GM12878 (cell line): ENCODE results near the gene PRUNE2. TPM values are rescaled to one million over a fixed set of nuclear protein-coding genes. Genes with fewer than 3 reads are reported as not detected.

Experiments used
- ATAC-seq: fragments of 200-7000 bp; cut with Tn5 transposase; 3 replicates; pipeline ENCODE4 v1.9.1; 2020; ENCODE audit warnings: mild to moderate bottlenecking, moderate library complexity
- BruUV-seq: library from RNA; stranded (reverse); fragments of 400-500 nt; replicated peaks from 2 replicates; lab custom pipeline; 2021; lab: Mats Ljungman, UMichigan
- CTCF ChIA-PET: fragments of 300-600 bp; sonication (Branson Sonifier 250); formaldehyde crosslinking; extraction: SDS; loops from one replicate; lab custom pipeline; 2021; ENCODE audit warnings: inconsistent platforms; lab: Yijun Ruan, JAX
- POLR2A ChIA-PET: fragments of 350-600 bp; formaldehyde crosslinking; extraction: SDS; loops from one replicate; lab custom pipeline; 2021; ENCODE audit warnings: inconsistent platforms; lab: Charles Lee
- RAD21 ChIA-PET: fragments of 300-600 bp; sonication (Branson Sonifier 250); formaldehyde crosslinking; loops from one replicate; lab custom pipeline; 2023; ENCODE audit warnings: antibody characterized with exemption; ENCODE audit not compliant: unreplicated experiment; lab: Charles Lee
- SMC1A ChIA-PET: fragments of 300-600 bp; sonication (Branson Sonifier 250); formaldehyde crosslinking; loops from one replicate; lab custom pipeline; 2023; ENCODE audit not compliant: unreplicated experiment, uncharacterized antibody; lab: Charles Lee
- DNase-seq: peaks from one replicate; pipeline ENCODE4 v3.0.0-alpha.2; 2011; ENCODE audit warnings: low read depth, low spot score
- FAIRE-seq: peaks from 3 replicates; lab custom pipeline; 2011; peaks lifted over from hg19 to GRCh38; lab: Jason Lieb, UNC
- H2AFZ ChIP-seq: 2 replicates; pipeline ENCODE4 v1.6.0; 2011; ENCODE audit warnings: low read depth, low read length, control low read depth; ENCODE audit not compliant: control insufficient read depth
- H3K27ac ChIP-seq: 2 replicates; pipeline ENCODE4 v1.5.1; 2011; ENCODE audit warnings: control low read depth; ENCODE audit not compliant: control insufficient read depth, insufficient read depth
- H3K27me3 ChIP-seq, 2 experiments: replicated peaks in 1 of 2; 2 replicates each; pipeline versions ENCODE4 v1.6.0 to v1.6.1; 2011; ENCODE audit warnings: low read length in 1 of 2; ENCODE audit not compliant: control insufficient read depth in 2 of 2, insufficient read depth in 2 of 2
- H3K36me3 ChIP-seq, 2 experiments: 2 replicates each; pipeline ENCODE4 v1.5.1; 2011; ENCODE audit warnings: low read length in 1 of 2; ENCODE audit not compliant: control insufficient read depth in 2 of 2, insufficient read depth in 2 of 2
- H3K4me1 ChIP-seq: 2 replicates; pipeline ENCODE4 v1.6.1; 2011; ENCODE audit warnings: mild to moderate bottlenecking, low read length, moderate library complexity, mixed read lengths; ENCODE audit not compliant: control insufficient read depth, insufficient read depth
- H3K4me2 ChIP-seq: 2 replicates; pipeline ENCODE4 v1.6.0; 2011; ENCODE audit warnings: control low read depth; ENCODE audit not compliant: control insufficient read depth, insufficient read depth
- H3K4me3 ChIP-seq: fragments of 200-600 bp; sonication (generic); 2 replicates; pipeline ENCODE4 v1.5.1; 2016
- H3K79me2 ChIP-seq: 2 replicates; pipeline ENCODE4 v1.6.0; 2011; ENCODE audit warnings: low read length; ENCODE audit not compliant: control insufficient read depth, insufficient read depth
- H3K9ac ChIP-seq: 2 replicates; pipeline ENCODE4 v1.8.0; 2011; ENCODE audit warnings: low read length, control low read depth, mixed read lengths; ENCODE audit not compliant: control insufficient read depth, insufficient read depth
- H3K9me3 ChIP-seq: replicated peaks from 3 replicates; pipeline ENCODE4 v1.5.1; 2011; ENCODE audit warnings: mild to moderate bottlenecking, low read length; ENCODE audit not compliant: control insufficient read depth, insufficient read depth
- H4K20me1 ChIP-seq: 2 replicates; pipeline ENCODE4 v1.6.0; 2011; ENCODE audit not compliant: control insufficient read depth, insufficient read depth
- BACH1 ChIP-seq: fragments of 450-650 bp; IDR thresholded peaks from 2 replicates; pipeline ENCODE4 v1.6.1; 2017; ENCODE audit warnings: mild to moderate bottlenecking, borderline replicate concordance
- CEBPB ChIP-seq, 2 experiments: fragments of 150-350 bp in 1 of 2; IDR thresholded peaks; 2 replicates each; pipeline ENCODE4 v1.6.1; 2012 to 2014; ENCODE audit warnings: low read depth in 2 of 2, low read length in 2 of 2, borderline replicate concordance in 1 of 2, inconsistent platforms in 1 of 2
- CREM ChIP-seq: IDR thresholded peaks from 2 replicates; pipeline ENCODE4 v1.6.1; 2014; ENCODE audit warnings: antibody characterized with exemption, low read depth
- DPF2 ChIP-seq: fragments of 450-650 bp; IDR thresholded peaks from 2 replicates; pipeline ENCODE4 v1.6.1; 2017; ENCODE audit warnings: mild to moderate bottlenecking
- HCFC1 ChIP-seq: fragments of 150-350 bp; IDR thresholded peaks from 2 replicates; pipeline ENCODE4 v1.6.1; 2014; ENCODE audit warnings: low read length
- NBN ChIP-seq: fragments of 450-650 bp; IDR thresholded peaks from 2 replicates; pipeline ENCODE4 v1.6.1; 2016
- NR2C1 ChIP-seq: fragments of 450-650 bp; IDR thresholded peaks from 2 replicates; pipeline ENCODE4 v1.6.1; 2017; ENCODE audit warnings: antibody characterized with exemption, mild to moderate bottlenecking, moderate library complexity
- RBBP5 ChIP-seq: fragments of 200-600 bp; sonication (generic); conservative IDR thresholded peaks from 2 replicates; pipeline ENCODE4 v1.6.1; 2016
- SPI1 ChIP-seq: IDR thresholded peaks from 2 replicates; pipeline ENCODE4 v1.6.1; 2011; ENCODE audit warnings: low read depth, mild to moderate bottlenecking, low read length, moderate library complexity, borderline replicate concordance; ENCODE audit not compliant: insufficient read depth
- YY1 ChIP-seq: IDR thresholded peaks from 2 replicates; pipeline ENCODE4 v1.6.1; 2011; ENCODE audit warnings: low read depth, mild to moderate bottlenecking, low read length
- ZZZ3 ChIP-seq: IDR thresholded peaks from 2 replicates; pipeline ENCODE4 v1.6.1; 2011; ENCODE audit warnings: low read depth; ENCODE audit not compliant: control insufficient read depth, insufficient read length
- WGBS: methylation state at CpG from one replicate; pipeline ENCODE4 v1.1.6; 2016; ENCODE audit warnings: low lambda C conversion rate; ENCODE audit not compliant: insufficient replicate concordance, insufficient coverage; ENCODE audit errors: missing lambda C conversion rate; 5-methylcytosine and 5-hydroxymethylcytosine counted together
- in situ Hi-C: fragments of 300-500 bp; cut with MboI; formaldehyde crosslinking; loops from 9 replicates; pipeline ENCODE4 v1.14.3; 2018; ENCODE audit warnings: mixed read lengths
- intact Hi-C: fragments of 100-400 bp; cut with micrococcal nuclease; formaldehyde crosslinking; loops from one replicate; pipeline ENCODE4 v1.14.2; 2022; ENCODE audit not compliant: unreplicated experiment
- polyA plus RNA-seq, 11 experiments: library from polyadenylated mRNA; depleted of rRNA in 4 of 11; unstranded in 6 of 11; stranded (reverse) in 5 of 11; fragments of >200 nt; fragmentation: Nextera tagmentation in 4 of 11; fragmentation: Illumina TruSeq in 1 of 11; extraction: Ambion mirVana in 4 of 11; extraction: Trizol in 1 of 11; gene quantifications; 1 replicate in 1 of 11; 2 replicates in 10 of 11; pipeline versions ENCODE4 v1.2.1 to v1.2.3, GENCODE V29; 2011 to 2016; ENCODE audit warnings: inconsistent platforms in 2 of 11, missing spikeins in 2 of 11, low read depth in 1 of 11
- total RNA-seq, 4 experiments: library from RNA; depleted of rRNA in 3 of 4; stranded (reverse); fragments of >200 nt in 3 of 4; fragmentation: Illumina TruSeq in 1 of 4; extraction: Trizol in 1 of 4; gene quantifications; 2 replicates each; pipeline versions ENCODE4 v1.2.1 to v1.2.3, GENCODE V29; 2013 to 2021
- TF ChIP-seq, protein P1 (sequence below): IDR thresholded peaks from 2 replicates; pipeline ENCODE4 v1.6.1; 2011; ENCODE audit warnings: low read depth, low read length, improper control_type of control experiment, borderline replicate concordance
- TF ChIP-seq, protein P2 (sequence below): IDR thresholded peaks from 2 replicates; pipeline ENCODE4 v1.6.1; 2012; ENCODE audit warnings: mild to moderate bottlenecking, low read depth, low read length
- TF ChIP-seq, protein P3 (sequence below): fragments of 450-650 bp; IDR thresholded peaks from 2 replicates; pipeline ENCODE4 v1.6.1; 2017; ENCODE audit warnings: mild to moderate bottlenecking, low read depth, inconsistent platforms; ENCODE audit not compliant: poor library complexity, severe bottlenecking

Gene PRUNE2
- total and polyA plus RNA-seq, 10 of the 15 experiments (the other 5 are each of a cell fraction or from before 2014, with no cell fraction given), result 0.07 to 0.63 (median 0.25) TPM

GRCh38 chr9:76594764-76595424 lies 311.0 kb downstream of the PRUNE2 start:
- FAIRE-seq (no peak), ATAC-seq (no peak), DNase-seq (no peak)
- TF ChIP-seq CEBPB (IDR thresholded peaks at IDR 0.05; ENCODE audit: borderline replicate concordance in 1 of 2, low read depth in 2 of 2, low read length in 2 of 2), result no peak
- TF ChIP-seq, protein P1, sequence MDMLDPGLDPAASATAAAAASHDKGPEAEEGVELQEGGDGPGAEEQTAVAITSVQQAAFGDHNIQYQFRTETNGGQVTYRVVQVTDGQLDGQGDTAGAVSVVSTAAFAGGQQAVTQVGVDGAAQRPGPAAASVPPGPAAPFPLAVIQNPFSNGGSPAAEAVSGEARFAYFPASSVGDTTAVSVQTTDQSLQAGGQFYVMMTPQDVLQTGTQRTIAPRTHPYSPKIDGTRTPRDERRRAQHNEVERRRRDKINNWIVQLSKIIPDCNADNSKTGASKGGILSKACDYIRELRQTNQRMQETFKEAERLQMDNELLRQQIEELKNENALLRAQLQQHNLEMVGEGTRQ, result no peak
- TF ChIP-seq ZZZ3, result no peak
- TF ChIP-seq RBBP5, result no peak
- no peak for TF ChIP-seq HCFC1
- no peak for TF ChIP-seq SPI1
- no peak for TF ChIP-seq CREM
- no peak for TF ChIP-seq NR2C1
- TF ChIP-seq YY1, result no peak
- no peak for TF ChIP-seq DPF2
- TF ChIP-seq, protein P2, sequence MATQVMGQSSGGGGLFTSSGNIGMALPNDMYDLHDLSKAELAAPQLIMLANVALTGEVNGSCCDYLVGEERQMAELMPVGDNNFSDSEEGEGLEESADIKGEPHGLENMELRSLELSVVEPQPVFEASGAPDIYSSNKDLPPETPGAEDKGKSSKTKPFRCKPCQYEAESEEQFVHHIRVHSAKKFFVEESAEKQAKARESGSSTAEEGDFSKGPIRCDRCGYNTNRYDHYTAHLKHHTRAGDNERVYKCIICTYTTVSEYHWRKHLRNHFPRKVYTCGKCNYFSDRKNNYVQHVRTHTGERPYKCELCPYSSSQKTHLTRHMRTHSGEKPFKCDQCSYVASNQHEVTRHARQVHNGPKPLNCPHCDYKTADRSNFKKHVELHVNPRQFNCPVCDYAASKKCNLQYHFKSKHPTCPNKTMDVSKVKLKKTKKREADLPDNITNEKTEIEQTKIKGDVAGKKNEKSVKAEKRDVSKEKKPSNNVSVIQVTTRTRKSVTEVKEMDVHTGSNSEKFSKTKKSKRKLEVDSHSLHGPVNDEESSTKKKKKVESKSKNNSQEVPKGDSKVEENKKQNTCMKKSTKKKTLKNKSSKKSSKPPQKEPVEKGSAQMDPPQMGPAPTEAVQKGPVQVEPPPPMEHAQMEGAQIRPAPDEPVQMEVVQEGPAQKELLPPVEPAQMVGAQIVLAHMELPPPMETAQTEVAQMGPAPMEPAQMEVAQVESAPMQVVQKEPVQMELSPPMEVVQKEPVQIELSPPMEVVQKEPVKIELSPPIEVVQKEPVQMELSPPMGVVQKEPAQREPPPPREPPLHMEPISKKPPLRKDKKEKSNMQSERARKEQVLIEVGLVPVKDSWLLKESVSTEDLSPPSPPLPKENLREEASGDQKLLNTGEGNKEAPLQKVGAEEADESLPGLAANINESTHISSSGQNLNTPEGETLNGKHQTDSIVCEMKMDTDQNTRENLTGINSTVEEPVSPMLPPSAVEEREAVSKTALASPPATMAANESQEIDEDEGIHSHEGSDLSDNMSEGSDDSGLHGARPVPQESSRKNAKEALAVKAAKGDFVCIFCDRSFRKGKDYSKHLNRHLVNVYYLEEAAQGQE, result no peak
- TF ChIP-seq BACH1, result no peak
- no peak for TF ChIP-seq NBN
- TF ChIP-seq, protein P3, sequence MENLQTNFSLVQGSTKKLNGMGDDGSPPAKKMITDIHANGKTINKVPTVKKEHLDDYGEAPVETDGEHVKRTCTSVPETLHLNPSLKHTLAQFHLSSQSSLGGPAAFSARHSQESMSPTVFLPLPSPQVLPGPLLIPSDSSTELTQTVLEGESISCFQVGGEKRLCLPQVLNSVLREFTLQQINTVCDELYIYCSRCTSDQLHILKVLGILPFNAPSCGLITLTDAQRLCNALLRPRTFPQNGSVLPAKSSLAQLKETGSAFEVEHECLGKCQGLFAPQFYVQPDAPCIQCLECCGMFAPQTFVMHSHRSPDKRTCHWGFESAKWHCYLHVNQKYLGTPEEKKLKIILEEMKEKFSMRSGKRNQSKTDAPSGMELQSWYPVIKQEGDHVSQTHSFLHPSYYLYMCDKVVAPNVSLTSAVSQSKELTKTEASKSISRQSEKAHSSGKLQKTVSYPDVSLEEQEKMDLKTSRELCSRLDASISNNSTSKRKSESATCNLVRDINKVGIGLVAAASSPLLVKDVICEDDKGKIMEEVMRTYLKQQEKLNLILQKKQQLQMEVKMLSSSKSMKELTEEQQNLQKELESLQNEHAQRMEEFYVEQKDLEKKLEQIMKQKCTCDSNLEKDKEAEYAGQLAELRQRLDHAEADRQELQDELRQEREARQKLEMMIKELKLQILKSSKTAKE, result no peak
- no peaks in the 10 kb centered on the region for H3K79me2 ChIP-seq
- no peaks in the 10 kb centered on the region for H3K9me3 ChIP-seq
- H3K36me3 ChIP-seq, result no peaks in the 10 kb centered on the region
- no peak overlapping the region for H3K27ac ChIP-seq
- no peak overlapping the region for H3K9ac ChIP-seq
- intact Hi-C loops (no loop called here), in situ Hi-C loops (no loop called here)
- no peaks in the 10 kb centered on the region for H3K27me3 ChIP-seq
- BruUV-seq, result no TSS peak
- WGBS, result 2% methylated on average over 4 of the region's 4 CpGs
- H3K4me1 ChIP-seq, result no peaks in the 10 kb centered on the region
- ChIA-PET RAD21 (no interaction called here), POLR2A (no interaction called here), SMC1A (interaction anchor here (0.6 kb wide), 1 partner anchor 19 kb away, joined by 3 read pairs; no protein-coding TSS in a partner anchor), CTCF (interaction anchor here (0.8 kb wide), 1 partner anchor 50 kb away, joined by 3 read pairs; no protein-coding TSS in a partner anchor)
- no peak overlapping the region for H2AFZ ChIP-seq
- H3K4me3 ChIP-seq, result no peak overlapping the region
- no peak overlapping the region for H3K4me2 ChIP-seq
- no peaks in the 10 kb centered on the region for H4K20me1 ChIP-seq
